Fibroblast of skin of scalp (primary cell): ENCODE results near the gene PRKCE.
A peak's percentile ranks its signal among the peaks of the same experiment; 100 is the strongest.

Source experiments
- DNase-seq: peaks from one replicate; pipeline ENCODE4 v3.0.0-alpha.2; 2013

Gene PRKCE

DNA sequence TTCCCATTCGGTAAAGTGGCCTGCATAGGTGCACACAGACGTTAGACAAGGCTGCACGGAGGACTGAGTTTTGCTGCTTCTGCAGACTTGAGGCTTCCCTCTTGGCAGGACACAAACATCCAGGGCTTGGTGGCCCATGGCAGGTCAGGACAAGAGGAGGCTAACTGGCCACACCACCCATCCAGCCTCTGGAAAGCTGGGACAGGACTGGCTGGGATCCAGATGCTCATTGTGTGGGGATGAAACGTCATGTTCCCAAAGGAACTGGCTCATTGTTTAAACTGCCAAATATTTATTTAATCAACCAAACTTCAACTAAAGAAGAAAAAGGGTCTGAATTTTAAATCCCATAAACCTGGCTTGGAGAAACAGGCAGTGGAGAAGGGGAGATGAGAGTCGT lies 406.7 kb downstream of the PRKCE start:
- no peak for DNase-seq

DNA sequence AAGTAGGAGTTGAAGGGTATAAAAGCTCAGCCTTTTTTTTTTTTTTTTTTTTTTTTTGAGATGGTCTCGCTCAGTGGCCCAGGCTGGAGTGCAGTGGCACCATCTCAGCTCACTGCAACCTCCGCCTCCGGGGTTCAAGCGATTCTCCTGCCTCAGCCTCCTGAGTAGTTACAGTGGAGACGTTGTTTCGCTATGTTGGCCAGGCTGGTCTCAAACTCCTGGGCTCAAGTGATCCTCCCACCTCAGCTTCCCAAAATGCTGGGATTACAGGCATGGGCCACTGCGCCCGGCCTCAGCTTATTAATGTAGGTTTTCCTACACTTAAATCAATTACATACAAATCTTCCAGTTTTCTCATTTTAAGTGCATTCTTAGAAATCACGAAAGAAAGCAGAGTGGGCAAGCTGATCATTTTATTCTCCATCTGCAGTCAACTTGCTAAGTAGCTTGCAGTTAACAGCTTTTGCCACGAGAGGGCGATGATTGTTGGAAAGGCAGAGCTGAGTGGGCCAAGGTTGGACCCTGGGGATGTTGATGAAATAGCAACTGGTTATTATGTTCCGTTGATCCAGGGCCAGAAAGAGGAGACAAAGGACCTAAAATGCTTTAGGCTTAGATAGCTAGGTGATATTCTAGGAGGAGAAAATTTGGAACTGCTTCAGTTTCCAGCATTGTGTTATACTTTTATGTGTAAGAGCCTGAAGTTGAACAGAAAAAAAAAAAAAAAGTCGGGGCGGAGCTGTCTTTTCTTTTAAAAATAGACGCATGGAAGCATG lies 411.4 kb downstream of the PRKCE start:
- DNase-seq: peak; percentile 91

DNA sequence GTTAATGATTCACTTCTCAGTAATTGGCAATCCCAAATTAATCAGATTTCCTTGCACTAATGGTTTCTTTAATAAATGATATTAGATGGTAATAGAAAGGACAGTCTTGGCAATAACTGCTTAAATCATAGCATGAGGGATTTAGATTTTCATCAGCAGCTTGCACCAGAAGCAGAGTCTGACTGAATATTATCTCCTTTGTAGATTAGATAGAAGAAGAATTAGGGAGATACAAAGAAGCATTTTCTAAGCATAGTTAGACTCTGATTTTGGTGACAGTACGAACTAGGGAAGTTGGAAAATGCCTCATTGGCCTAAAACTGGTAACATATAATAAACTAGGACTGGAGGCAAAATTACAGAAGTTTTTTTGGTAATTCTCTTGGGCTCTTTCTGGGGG lies 412.9 kb downstream of the PRKCE start:
- DNase-seq: no peak

DNA sequence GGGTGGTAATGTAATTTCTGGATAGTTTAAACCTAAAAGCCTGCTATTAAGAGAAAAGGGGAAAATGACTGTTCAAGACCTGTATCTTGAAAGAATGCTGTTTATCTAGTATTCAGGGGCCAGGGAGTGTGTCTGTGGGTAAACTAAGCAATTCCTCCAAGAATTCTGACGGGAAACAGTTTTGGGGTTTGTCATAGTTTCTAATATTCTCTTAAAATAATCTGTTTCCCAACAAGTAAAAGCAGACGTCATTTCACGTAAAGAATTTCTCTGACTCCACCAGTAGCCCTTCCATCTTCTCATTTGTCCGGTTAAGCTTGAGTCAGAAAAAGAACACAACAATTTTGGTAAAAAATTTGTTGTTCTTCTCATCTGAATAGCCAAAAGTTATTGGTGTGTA lies 413.7 kb downstream of the PRKCE start:
- peak; percentile 40 for DNase-seq

DNA sequence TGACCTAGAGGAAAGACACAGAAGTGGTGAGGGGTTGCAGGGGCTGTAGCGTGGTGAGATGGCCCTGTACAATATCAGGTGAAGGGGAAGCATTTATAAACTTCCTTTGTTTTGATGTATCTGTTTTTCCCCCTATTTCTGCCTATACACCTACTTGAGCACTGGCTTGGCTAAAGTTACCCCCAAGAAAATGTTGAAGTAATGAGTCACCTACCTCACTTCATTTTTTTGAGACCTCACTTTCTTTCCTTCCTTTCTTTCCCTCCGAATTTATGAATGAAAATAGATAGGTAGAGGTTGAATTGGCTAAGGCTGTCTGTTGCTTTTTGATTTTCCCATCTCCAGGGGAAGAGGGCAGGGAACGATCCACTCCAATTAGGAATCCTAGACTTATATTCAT lies 414.6 kb downstream of the PRKCE start:
- DNase-seq: no peak

DNA sequence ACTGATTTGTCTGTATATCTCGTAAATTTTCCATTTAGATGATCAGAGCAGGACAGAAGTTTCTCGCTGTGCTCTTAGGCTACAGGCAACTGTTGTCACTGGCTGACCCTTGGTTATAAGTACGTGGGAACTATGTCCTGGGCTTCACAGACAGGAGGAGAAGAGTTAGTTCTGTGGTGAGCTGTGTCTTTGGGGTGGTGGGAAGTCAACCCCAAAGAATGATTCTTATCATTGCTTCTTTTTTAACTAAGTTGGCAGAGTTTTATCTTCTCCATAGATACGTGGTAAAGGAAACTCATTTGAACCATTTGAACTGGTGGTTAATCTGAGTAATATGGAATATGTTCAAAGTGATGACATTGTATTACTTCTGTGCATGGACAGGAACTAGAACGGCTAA lies 415.1 kb downstream of the PRKCE start:
- no peak for DNase-seq

DNA sequence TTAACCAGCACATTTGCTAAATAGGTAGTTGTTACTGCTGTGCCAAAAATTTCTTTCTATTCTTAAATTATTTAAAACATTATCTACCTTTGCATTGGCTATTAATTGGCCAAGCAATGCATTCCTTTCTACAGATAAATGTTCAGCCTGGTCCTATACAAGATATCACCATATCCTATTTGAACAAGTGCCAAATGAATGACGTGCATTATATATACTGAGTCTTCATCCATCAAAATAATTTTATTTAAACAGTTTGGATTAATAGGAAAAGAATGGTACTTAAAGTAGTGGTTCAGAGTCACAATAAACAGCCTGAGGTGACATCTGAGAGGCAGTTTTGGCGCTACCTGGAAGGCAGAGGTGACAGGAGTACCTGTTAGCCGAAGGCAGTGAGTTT lies 415.6 kb downstream of the PRKCE start:
- DNase-seq: no peak

DNA sequence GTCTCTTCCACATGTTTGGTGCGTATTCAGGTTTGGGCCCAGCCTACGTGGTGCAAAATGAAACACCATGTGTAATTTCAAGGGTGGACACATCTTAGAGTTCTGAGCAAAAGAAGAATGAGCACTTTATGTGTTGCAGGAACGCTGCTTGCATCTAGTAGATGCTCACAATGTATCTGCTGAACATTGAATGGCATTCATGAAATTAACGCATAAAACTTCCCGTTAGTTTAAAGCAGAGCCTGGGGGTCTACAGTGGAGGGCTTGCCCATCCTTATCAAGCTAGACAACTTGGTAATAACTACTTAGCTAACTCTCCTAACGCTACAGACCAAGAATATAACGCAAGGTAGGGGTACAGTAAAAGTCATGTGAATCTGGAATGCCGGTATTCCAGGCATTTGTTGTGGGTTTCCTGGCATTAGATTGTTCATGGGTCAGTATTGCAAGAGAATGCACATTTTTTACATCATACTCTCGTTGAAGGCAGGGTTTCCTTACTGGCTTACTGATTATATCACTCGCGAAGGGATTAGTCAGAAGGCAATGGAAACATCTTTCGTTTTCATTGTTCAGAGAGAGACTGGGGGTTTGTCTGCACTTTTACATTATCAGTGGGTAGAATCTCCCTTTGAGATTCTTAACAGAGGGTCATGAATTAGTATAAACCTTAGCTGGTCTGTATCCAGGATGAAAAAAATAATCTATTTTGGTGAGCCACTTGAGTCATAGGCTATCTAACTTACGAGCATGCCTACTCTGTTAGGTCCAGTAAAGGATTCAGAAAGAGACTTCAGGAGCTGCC lies 416.2 kb downstream of the PRKCE start:
- peak; percentile 97 for DNase-seq

DNA sequence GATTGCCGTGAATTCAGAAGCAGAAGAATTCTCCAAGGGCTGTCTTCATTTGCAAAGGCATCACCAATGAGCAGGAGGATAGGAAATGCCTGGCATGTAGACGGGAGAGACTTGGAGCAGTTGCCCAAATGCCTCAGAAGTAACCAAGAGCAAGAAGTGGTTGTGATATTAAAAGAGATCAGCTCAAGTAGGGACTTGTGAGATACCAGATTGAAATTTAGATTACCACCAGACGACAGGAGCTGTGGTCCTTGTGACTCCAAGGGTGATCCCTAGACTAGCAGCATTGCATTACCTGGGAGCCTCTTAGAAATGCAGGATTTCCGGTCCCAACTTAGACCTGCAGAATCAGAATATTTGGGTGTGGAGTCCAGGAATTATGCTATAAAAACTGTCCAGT lies 417.2 kb downstream of the PRKCE start:
- DNase-seq: no peak

DNA sequence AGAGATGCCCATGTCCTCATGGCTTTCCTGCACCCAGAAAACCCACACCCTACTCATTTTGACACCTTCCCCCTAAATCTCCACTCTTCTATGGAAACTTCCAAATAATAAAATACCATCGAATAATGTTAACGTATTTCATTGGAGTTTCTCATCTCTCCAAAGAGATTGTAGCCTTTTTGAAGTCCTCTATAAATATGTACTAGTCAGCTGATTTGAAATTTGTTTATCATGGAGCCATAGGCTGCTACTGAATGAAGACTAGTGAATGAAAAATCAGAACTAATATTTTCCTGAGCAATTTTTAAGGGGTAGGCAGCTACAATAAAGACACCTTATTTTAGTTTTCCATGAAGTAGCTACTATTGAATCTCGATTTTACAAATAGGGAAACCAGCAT lies 419.6 kb downstream of the PRKCE start:
- no peak for DNase-seq

DNA sequence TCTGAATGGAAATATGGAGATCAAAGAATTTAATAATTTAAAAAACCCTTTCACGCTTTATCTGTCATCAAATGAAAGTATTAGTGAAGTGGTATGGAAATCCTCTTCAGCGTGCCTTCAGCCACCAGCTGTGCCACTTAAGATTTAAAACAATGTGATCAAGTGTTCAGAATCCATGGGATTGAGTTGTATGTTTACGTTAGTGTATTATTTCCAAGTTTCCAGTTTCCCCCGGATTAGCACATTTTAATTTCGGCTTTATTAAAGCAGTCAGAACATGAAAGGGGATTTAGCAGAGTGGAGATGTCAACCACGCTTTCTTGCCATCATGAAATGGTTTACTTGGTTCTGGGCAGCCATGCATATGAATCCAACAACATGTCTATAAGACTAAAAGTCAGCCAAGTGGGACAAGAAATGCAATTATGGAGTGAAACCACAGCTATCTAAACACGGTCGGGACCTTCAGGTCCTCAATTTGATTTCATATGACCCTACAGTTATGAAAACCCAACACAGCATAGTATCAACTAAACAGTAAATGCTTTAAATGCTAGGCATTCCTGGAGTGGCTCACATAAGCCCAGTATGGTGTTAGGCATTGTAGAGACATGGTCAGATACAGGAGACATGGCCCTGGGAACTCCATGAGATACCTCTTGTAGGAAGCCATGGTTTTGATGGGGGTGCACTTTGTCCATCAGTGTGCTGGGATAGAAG lies 420.8 kb downstream of the PRKCE start:
- peak; percentile 90 for DNase-seq

DNA sequence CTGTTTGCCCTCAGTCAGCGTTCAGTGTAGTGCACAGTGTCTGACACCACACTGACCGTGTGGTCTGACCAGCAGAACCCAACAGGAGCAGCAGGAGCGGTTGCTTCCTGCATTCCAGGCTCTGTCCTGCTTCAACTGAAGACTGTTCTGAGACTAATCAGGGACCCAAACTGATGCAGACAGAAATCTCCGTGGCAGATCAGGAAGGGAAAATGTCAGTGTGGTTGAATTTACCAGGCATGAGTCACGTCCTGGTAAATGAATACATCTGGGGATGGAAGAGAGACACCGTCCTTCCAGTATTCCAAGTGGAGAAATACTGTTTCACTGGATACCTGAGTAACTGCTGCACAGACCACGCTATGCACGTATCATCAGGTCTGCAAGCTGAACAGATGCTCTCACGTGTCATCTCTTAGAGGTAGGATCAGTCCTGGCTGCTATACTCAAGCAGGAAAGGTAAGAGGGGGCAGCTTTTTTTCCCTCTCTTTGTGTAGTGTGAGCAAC lies 422.1 kb downstream of the PRKCE start:
- peak; percentile 95 for DNase-seq

DNA sequence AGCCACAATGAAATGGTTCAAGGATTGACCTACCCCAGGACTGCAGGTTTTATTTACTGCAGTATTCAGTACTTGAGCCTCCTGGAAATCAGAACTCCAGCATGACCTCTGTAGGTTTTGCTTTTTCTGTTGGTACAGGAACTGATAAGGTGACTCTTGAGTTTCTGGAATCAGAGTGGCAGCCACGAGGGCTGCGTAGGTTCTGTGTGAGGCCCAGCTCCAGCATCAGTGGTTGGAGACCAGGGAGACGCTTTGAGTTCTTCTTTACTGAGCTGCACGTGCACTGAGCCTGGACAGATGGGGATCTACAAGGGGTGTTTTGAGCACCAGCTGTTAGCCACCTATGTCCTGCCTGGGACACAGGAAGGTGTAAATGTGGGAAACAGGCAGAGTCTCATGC lies 423.0 kb downstream of the PRKCE start:
- no peak for DNase-seq

DNA sequence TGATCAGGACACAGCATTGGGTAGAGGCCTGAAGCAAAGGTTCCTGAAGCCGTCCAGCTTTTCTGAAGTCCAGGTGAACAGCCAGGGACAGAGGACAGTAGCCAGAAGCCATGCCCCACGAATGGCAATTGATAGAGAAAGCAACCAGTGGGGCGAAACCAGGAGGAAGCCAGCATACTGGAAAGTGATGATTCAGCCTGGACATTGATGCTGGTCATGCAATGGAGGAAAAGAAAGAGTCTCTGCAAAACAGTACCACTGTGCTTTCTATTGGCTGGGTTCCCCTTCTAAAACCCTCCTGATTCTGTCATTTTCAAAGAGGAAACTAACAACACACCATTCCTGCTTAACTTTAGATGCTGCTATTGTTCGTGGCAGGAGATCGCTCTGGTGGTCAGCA lies 424.4 kb downstream of the PRKCE start:
- DNase-seq: no peak

DNA sequence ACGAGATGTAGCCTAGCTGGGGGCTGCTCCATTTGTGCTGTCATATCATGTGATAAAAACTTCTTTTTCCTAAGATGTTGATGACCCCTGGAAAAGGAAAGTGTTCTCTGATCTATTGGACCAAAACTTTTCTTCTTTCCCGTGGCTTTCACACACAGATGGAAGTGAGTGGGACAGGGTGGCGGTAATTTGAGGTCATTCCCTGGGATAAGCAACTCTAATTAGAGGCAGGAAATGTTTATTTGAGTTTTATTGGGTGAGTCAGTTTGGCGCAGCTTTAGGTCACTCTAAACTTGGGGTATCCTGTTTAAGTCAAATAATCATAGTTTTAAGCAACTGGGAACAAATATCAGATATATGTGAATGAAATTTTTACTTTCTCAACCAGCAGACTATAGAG lies 424.8 kb downstream of the PRKCE start:
- no peak for DNase-seq

DNA sequence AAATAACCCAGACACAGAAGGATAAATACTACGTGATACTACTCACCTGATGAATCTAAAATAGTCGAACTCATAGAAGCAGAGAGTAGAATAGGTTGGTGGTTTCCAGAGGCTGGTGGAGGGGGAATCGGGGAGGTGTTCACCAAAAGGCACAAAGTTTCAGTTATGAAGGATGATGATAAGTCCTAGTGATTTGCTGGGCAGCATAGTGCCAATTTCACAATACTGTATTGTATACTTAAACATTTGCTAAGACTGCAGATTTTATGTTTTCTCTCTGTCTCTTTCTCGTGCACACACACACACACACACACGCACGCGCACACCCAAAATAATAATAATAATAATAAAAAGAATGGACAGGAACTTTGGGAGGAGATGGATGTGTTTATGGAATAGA lies 425.4 kb downstream of the PRKCE start:
- no peak for DNase-seq

DNA sequence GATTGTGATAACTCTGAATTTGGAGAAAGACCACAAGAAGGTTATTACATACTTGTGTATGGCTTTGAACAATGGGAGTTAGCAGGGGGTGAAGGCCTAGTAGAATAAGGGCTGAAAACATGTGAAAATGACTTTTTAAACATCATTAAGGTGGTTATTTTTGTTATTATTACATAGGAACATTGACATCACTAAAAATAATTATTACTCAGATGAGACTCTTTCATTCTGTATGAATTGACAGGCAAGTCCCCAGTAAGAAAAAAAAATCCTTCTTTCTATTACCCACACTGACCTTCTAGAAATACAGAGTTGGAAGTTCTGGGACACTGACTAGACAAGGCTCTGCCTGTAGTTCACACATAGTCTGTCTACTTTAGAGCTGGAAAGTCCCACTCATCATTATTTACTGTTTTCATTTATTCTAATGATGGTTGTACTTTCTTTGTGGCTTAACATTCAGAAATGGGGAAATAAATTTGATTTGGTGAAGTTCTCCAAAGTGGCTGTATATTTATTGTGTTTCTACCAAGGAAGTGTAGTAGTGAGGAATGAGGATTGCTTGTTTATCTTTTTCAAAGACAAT lies 426.1 kb downstream of the PRKCE start:
- DNase-seq: no peak

DNA sequence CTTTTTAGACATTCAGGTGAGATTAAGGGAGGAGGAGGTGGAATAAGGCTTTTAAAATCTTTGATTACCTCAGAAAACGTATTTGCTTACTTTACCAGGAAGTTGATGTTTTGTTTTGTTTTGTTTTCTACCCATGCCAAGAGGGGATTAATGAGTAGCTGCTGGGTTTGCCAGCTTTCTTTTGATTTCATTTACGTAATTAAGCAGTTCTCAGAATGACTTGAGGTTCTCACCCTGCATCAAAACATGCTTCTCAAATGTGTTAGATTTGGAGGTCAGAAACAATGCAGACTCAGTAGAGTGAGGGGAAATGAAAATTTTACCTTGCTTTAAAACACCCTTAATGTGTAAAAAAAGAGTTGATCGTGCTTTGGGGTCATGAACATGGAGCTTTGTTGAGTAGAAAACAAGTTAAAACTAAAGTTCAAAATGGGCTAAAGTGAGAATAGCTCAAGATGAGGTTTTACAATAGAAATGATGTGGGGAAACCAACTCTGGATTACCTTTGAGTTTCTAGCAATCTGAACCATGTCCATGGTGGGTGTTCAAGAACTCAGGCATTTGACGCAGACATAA lies 428.6 kb downstream of the PRKCE start:
- DNase-seq: no peak

DNA sequence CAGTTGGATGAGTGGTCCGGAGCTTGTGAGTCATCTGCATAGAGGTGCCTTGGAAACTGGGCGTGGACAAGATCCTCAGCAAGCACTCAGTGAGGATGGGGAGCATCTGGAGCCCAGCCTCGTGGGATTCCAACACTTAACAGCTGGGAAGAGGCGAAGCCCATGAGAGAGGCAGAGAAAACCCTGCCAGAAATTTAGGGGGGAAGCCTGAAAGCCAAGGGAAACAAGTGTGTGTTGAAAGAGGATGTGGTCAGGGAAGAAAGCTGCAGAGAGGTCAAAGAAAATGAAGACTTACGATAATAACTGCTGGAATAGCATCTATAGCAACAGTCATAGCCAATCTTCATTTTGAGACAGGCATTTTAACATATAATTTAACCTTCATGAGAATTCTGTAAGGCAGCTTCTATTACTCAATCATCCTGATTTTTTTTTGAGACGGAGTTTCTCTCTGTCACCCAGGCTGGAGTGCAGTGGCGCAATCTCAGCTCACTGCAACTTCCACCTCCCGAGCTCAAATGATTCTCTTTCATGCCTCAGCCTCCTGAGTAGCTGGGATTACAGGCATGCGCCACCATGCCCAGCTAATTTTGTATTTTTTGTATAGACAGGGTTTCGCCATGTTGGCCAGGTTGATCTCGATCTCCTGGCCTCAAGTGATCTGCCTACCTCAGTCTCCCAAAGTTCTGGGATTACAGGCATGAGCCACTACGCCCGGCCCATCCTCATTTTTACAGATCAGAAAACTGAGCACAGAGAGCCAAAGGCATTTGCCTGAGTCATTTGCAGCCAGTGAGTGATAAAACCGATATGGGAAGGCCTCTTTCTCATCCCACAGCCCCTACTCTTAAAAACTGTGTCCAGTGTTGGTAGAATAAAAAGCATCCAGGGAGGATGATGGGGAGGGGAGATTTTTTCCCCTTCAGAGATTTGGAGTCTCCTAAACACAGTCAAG lies 431.3 kb downstream of the PRKCE start:
- peak; percentile 67 for DNase-seq

DNA sequence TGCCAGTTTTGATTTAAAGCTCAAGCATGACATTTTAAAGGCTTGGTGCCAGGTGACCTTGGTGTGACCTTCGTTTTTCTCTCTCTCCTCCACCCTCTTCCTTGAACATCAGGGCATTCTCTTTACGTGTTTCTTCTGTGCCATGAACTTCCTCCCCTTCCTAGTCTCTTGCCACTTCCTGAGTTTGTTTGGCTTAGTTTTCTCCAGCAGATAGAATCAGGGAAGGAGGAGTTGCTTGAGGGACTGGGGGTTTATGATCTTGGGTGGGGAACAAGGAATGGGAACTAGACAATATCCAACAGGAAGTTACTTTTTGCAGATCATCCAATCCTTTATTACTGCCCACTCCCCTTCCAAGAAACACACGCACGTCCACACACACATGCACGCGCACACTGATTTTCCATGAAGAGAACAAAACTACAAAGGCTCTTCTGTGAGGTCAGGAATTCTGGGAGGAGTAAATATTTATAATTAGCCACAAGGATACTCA lies 435.1 kb downstream of the PRKCE start:
- no peak for DNase-seq

DNA sequence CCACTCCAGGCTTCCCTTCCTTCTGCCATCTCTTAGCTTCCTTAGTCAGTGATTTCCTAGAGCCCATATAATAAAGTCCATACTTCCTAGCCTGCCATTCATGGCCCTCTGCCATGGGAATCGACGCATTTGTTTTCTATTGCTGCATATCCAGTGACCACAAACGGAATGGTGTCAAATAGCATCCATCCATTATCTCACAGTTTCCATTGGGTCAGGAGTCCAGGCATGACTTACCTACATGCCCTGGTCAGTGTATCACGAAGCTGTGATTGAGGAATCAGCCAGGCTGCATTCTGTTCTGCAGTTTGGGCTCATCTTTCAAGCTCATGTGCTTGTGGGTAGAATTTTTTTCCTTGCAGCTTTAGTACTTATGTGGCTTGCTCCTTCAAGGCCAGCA lies 436.0 kb downstream of the PRKCE start:
- peak; percentile 70 for DNase-seq
